ENCODE data around the gene PCDHGA7. TPM values are rescaled to one million over a fixed set of nuclear protein-coding genes. Genes with fewer than 3 reads are reported as not detected.
"Not testable (repeated sequence)": the region's sequence is repeated elsewhere in the genome, so short reads cannot be mapped to it uniquely, and the experiment has no call there.

PCDHGA7 gene
- total RNA-seq, 1 experiment from 2014 or later, result 0.57 TPM

DNA sequence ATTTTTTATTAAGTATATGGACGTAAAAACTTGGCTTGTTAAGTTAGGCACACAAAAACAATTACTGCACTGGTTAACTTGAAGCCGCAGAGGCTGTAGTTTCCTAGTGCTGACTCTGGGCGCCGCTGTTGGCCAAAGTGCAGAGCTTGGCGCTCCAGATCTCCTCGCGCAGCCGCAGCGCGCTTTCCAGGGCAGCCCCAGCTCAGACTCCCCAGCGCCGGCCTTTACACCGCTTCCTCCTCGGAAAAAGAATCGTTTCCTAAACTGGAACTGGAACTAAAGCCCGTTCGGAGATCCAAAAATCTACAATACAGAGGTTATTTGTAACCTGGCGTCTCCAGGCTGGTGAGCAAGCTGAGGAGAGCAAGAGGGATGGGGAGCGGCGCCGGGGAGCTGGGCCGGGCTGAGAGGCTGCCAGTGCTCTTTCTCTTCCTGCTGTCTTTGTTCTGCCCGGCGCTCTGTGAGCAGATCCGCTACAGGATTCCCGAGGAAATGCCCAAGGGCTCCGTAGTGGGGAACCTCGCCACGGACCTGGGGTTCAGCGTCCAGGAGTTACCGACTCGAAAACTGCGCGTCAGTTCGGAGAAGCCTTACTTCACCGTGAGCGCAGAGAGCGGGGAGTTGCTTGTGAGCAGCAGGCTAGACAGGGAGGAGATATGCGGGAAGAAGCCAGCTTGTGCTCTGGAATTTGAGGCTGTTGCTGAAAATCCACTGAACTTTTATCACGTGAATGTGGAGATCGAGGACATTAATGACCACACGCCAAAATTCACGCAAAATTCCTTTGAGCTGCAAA, 15.4 kb downstream of the PCDHGA7 start, which contains the start of gene PCDHGB5:
Gene PCDHGB5 (plus strand): TSS at position 192 of the 796 bp plus-strand sequence. CDS start 181 bp downstream, at position 373.
- not testable (repeated sequence) for DNase-seq (ENCODE audit: low read depth)

- DNase-seq (ENCODE audit: low read depth), result no peak
Observed at GRCh38 chr5:141398608-141399007, 16.1 kb downstream of the PCDHGA7 start.

DNA sequence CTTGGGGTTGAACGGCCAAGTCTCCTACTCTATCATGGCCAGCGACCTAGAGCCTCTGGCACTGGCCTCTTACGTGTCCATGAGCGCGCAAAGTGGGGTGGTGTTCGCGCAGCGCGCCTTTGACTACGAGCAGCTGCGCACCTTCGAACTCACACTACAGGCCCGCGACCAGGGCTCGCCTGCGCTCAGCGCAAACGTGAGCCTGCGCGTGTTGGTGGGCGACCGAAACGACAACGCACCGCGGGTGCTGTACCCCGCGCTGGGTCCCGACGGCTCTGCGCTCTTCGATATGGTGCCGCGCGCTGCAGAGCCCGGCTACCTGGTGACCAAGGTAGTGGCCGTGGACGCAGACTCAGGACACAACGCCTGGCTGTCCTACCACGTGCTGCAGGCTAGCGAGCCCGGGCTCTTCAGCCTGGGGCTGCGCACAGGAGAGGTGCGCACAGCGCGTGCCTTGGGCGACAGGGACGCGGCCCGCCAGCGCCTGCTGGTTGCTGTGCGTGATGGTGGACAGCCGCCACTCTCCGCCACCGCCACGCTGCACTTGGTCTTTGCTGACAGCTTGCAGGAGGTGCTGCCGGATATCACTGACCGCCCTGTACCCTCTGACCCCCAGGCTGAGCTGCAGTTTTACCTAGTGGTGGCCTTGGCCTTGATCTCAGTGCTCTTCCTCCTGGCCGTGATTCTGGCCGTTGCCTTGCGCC, 17.2 kb downstream of the PCDHGA7 start:
- no peak for DNase-seq (ENCODE audit: low read depth)

GRCh38 chr5:141402553-141403243, 20.2 kb downstream of the PCDHGA7 start, which contains the start of gene PCDHGA9:
TSS of gene PCDHGA9 (plus strand) at chr5:141402778. CDS start at chr5:141402953, 175 bp downstream.
- DNase-seq (ENCODE audit: low read depth), result no peak

- DNase-seq (ENCODE audit: low read depth), result no peak
Observed at GRCh38 chr5:141403387-141403786, 20.8 kb downstream of the PCDHGA7 start.

DNA sequence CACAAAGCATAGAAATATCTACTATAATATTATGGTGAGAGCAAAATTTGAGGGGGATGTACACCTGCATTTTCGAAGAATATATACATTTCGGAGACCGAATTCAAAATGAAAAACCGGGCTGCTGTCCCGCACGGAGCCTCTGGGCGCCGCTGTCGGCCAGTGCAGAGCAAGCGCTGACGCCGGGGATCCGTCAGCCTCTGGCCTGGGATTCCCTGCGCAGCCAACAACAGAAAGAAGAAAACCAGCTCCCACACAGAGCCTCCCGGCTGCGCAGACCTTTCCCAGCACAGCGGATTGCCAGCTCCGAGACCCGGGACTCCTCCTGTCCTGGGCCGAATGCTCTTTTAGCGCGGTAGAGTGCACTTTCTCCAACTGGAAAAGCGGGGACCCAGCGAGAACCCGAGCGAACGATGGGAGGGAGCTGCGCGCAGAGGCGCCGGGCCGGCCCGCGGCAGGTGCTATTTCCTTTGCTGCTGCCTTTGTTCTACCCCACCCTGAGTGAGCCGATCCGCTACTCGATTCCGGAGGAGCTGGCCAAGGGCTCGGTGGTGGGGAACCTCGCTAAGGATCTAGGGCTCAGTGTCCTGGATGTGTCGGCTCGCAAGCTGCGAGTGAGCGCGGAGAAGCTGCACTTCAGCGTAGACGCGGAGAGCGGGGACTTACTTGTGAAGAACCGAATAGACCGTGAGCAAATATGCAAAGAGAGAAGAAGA, 25.4 kb downstream of the PCDHGA7 start, which contains the start of gene PCDHGB6:
Gene PCDHGB6 (plus strand): TSS at position 232 of the 716 bp plus-strand sequence. CDS start 182 bp downstream, at position 414.
- not testable (repeated sequence) for DNase-seq (ENCODE audit: low read depth)

DNA sequence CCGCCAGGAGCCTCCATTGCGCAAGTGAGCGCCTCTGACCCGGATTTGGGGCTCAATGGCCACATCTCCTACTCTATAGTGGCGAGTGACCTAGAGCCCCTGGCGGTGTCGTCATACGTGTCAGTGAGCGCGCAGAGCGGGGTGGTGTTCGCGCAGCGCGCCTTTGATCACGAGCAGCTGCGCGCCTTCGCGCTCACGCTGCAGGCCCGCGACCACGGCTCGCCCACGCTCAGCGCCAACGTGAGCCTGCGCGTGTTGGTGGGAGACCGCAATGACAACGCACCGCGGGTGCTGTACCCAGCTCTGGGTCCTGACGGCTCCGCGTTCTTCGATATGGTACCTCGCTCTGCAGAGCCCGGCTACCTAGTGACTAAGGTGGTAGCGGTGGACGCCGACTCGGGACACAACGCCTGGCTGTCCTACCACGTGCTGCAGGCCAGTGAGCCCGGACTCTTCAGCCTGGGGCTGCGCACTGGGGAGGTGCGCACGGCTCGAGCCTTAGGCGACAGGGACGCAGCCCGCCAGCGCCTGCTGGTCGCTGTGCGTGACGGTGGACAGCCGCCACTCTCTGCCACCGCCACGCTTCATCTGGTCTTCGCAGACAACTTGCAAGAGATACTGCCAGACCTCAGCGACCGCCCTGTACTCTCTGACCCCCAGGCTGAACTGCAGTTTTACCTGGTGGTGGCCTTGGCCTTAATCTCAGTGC, 27.2 kb downstream of the PCDHGA7 start:
- DNase-seq (ENCODE audit: low read depth), result no peak

DNA sequence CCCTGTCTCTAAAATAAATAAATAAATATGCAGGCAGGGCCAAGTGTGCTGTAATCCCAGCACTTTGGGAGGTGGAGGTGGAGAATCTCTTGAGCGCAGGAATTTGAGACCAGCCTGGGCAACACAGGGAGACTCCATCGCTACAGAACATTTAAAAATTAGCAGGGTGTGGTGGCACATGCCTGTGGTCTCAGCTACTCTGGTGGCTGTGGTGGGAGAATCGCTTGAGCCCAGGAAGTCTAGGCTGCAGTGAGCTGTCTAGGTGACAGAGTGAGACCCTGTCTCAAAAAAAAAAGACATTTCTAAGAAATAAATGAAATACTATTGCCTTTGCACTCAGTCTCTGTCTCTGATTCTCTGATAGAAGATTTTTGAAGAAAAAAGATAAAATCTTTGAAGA, 29.0 kb downstream of the PCDHGA7 start:
- no peak for DNase-seq (ENCODE audit: low read depth)

DNA sequence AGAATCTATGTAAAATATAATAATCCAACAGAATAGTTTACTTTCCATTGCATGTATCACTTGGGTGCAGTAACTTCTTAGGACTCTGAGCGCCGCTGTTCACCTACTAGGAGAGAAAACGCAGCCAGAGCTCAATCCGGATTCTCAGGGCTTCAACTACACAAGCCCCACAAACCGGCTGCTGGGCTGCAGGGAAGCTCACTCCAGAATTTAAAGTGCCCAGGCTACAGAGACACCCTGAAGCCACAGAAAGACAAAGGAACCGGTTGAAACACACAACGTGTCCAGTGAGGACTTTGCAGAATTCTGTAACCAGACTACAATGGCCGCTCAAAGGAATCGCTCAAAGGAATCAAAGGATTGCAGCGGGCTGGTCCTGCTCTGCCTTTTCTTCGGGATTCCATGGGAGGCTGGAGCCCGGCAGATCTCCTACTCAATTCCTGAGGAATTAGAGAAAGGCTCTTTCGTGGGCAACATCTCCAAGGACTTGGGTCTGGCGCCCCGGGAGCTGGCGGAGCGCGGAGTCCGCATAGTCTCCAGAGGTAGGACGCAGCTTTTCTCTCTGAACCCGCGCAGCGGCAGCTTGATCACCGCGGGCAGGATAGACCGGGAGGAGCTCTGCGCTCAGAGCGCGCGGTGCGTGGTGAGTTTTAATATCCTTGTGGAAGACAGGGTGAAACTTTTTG, 30.5 kb downstream of the PCDHGA7 start, which contains the start of gene PCDHGA10:
Gene PCDHGA10 (plus strand): TSS at position 134 of the 686 bp plus-strand sequence. CDS start 189 bp downstream, at position 323.
- DNase-seq (ENCODE audit: low read depth), result peak; percentile 77

DNA sequence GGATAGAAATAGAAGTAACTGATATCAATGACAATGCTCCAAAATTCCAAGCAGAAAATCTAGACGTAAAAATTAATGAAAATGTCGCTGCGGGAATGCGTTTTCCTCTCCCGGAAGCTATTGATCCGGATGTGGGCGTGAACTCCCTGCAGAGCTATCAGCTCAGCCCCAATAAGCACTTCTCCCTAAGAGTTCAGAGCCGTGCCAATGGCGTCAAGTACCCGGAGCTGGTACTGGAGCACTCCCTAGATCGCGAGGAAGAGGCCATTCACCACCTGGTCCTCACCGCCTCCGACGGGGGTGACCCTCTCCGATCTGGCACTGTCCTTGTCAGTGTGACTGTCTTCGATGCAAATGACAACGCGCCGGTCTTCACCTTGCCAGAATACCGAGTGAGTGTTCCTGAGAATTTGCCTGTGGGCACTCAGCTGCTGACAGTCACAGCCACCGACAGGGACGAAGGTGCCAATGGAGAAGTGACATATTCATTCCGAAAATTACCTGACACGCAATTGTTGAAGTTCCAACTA, 31.1 kb downstream of the PCDHGA7 start:
- peak; percentile 15 for DNase-seq (ENCODE audit: low read depth)

- DNase-seq (ENCODE audit: low read depth), result not testable (repeated sequence)
Observed at GRCh38 chr5:141414548-141415274, 32.2 kb downstream of the PCDHGA7 start.

DNA sequence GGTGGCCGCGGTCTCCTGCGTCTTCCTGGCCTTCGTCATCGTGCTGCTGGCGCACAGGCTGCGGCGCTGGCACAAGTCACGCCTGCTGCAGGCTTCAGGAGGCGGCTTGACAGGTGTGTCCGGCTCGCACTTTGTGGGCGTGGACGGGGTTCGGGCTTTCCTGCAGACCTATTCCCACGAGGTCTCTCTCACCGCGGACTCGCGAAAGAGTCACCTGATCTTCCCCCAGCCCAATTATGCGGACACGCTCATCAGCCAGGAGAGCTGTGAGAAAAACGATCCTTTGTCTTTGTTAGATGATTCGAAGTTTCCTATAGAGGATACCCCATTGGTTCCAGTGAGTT, 32.7 kb downstream of the PCDHGA7 start:
- DNase-seq (ENCODE audit: low read depth), result not testable (repeated sequence)

DNA sequence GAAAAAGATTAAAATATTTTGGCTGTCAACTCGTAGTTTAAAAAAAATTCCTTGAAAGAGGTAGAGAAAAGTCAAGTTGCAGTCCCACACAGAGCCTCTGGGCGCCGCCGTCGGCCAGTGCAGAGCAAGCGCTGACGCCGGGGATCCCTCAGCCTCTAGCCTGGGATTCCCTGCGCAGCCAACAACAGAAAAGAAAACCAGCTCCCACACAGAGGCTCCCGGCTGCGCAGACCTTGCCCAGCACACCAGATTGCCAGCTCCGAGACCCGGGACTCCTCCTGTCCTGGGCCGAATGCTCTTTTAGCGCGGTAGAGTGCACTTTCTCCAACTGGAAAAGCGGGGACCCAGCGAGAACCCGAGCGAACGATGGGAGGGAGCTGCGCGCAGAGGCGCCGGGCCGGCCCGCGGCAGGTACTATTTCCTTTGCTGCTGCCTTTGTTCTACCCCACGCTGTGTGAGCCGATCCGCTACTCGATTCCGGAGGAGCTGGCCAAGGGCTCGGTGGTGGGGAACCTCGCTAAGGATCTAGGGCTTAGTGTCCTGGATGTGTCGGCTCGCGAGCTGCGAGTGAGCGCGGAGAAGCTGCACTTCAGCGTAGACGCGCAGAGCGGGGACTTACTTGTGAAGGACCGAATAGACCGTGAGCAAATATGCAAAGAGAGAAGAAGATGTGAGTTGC, 35.1 kb downstream of the PCDHGA7 start, which contains the start of gene PCDHGB7:
Gene PCDHGB7 (plus strand): TSS at position 184 of the 679 bp plus-strand sequence. CDS start 183 bp downstream, at position 367.
- DNase-seq (ENCODE audit: low read depth), result peak; percentile 13

- DNase-seq (ENCODE audit: low read depth), result no peak
Observed at GRCh38 chr5:141419074-141419880, 36.7 kb downstream of the PCDHGA7 start.

GRCh38 chr5:141420855-141421488, 38.4 kb downstream of the PCDHGA7 start, which contains the start of gene PCDHGA11:
TSS of gene PCDHGA11 (plus strand) at chr5:141421051. CDS start at chr5:141421228, 177 bp downstream.
- DNase-seq (ENCODE audit: low read depth), result no peak

DNA sequence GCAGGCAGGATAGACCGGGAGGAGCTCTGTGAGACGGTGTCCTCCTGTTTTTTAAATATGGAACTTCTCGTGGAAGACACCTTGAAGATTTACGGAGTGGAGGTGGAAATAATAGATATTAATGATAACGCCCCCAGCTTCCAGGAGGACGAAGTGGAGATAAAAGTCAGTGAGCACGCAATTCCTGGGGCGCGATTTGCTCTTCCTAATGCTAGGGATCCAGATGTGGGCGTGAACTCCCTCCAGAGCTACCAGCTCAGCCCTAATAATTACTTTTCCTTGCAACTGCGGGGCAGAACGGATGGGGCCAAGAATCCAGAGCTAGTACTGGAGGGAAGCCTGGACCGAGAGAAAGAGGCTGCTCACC, 38.9 kb downstream of the PCDHGA7 start:
- no peak for DNase-seq (ENCODE audit: low read depth)

Measured in LHCN-M2 (cell line).